HEK293 (cell line): ENCODE measurements around the gene MEGF9.

Source experiments
- BCL11B ChIP-seq: fragments of 450-650 bp; formaldehyde crosslinking; IDR thresholded peaks from 2 replicates; pipeline ENCODE4 v1.5.1; 2016; ENCODE audit warnings: low read depth, missing biosample characterization, missing genetic modification characterization
- YY1 ChIP-seq: fragments of 450-650 bp; formaldehyde crosslinking; IDR thresholded peaks from 2 replicates; pipeline ENCODE4 v1.5.1; 2018; ENCODE audit warnings: missing biosample characterization, missing genetic modification characterization
- ZNF114 ChIP-seq: fragments of 450-650 bp; formaldehyde crosslinking; IDR thresholded peaks from 2 replicates; pipeline ENCODE4 v1.5.0; 2017; ENCODE audit warnings: missing biosample characterization, missing genetic modification characterization
- ZNF140 ChIP-seq: fragments of 450-650 bp; formaldehyde crosslinking; IDR thresholded peaks from 2 replicates; pipeline ENCODE4 v1.5.1; 2016; ENCODE audit warnings: missing biosample characterization, missing genetic modification characterization
- ZNF146 ChIP-seq: fragments of 450-650 bp; formaldehyde crosslinking; IDR thresholded peaks from 2 replicates; pipeline ENCODE4 v1.5.1; 2016; ENCODE audit warnings: missing biosample characterization, missing genetic modification characterization
- ZNF169 ChIP-seq: fragments of 450-650 bp; formaldehyde crosslinking; IDR thresholded peaks from 2 replicates; pipeline ENCODE4 v1.5.1; 2016; ENCODE audit warnings: missing biosample characterization, missing genetic modification characterization
- ZNF184 ChIP-seq: fragments of 450-650 bp; IDR thresholded peaks from 2 replicates; pipeline ENCODE4 v1.5.1; 2018; ENCODE audit warnings: missing biosample characterization, mild to moderate bottlenecking, missing genetic modification characterization
- ZNF24 ChIP-seq: fragments of 450-650 bp; formaldehyde crosslinking; IDR thresholded peaks from 2 replicates; pipeline ENCODE4 v1.5.1; 2016; ENCODE audit warnings: missing biosample characterization, missing genetic modification characterization
- ZNF561 ChIP-seq: fragments of 450-650 bp; IDR thresholded peaks from 2 replicates; pipeline ENCODE4 v1.5.1; 2018; ENCODE audit warnings: missing biosample characterization, missing genetic modification characterization, borderline replicate concordance
- TF ChIP-seq, protein P1 (sequence below): fragments of 450-650 bp; formaldehyde crosslinking; IDR thresholded peaks from 2 replicates; pipeline ENCODE4 v1.5.1; 2016; ENCODE audit warnings: missing biosample characterization, missing genetic modification characterization
- TF ChIP-seq, protein P2 (sequence below): fragments of 450-650 bp; formaldehyde crosslinking; IDR thresholded peaks from 2 replicates; pipeline ENCODE4 v1.5.1; 2016; ENCODE audit warnings: missing biosample characterization, missing genetic modification characterization
- TF ChIP-seq, protein P3 (sequence below): fragments of 450-650 bp; formaldehyde crosslinking; IDR thresholded peaks from 2 replicates; pipeline ENCODE4 v1.5.1; 2016; ENCODE audit warnings: missing biosample characterization, missing genetic modification characterization
- TF ChIP-seq, protein P4 (sequence below): fragments of 450-650 bp; formaldehyde crosslinking; IDR thresholded peaks from 2 replicates; pipeline ENCODE4 v1.5.1; 2017; ENCODE audit warnings: missing biosample characterization, missing genetic modification characterization

DNA sequence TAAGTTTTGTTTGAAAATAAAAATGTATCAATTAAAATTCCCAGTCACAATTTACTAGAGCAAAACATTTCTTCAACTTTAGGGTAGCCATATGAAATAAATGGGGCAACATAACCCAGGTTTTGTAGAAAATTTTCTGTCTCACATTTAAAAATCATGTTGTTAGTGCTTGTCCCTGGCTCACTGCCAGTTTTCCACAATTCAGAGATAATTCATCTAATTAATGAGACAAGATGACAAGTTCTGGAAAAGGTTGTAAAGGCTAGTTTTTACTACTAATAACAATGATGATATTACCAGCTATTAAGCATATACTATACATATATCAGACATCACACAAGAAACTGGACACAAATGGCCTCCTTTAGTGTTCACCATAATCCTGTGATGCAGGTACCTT, 45.9 kb downstream of the MEGF9 start:
- TF ChIP-seq, protein P1, sequence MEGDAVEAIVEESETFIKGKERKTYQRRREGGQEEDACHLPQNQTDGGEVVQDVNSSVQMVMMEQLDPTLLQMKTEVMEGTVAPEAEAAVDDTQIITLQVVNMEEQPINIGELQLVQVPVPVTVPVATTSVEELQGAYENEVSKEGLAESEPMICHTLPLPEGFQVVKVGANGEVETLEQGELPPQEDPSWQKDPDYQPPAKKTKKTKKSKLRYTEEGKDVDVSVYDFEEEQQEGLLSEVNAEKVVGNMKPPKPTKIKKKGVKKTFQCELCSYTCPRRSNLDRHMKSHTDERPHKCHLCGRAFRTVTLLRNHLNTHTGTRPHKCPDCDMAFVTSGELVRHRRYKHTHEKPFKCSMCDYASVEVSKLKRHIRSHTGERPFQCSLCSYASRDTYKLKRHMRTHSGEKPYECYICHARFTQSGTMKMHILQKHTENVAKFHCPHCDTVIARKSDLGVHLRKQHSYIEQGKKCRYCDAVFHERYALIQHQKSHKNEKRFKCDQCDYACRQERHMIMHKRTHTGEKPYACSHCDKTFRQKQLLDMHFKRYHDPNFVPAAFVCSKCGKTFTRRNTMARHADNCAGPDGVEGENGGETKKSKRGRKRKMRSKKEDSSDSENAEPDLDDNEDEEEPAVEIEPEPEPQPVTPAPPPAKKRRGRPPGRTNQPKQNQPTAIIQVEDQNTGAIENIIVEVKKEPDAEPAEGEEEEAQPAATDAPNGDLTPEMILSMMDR (tag by site-specific recombination) = no peak
- TF ChIP-seq ZNF140 (tag by site-specific recombination) = no peak
- no peak for TF ChIP-seq YY1 (tag by site-specific recombination)
- TF ChIP-seq ZNF169 (tag by site-specific recombination) = no peak
- TF ChIP-seq BCL11B (tag by site-specific recombination) = no peak
- TF ChIP-seq, protein P2, sequence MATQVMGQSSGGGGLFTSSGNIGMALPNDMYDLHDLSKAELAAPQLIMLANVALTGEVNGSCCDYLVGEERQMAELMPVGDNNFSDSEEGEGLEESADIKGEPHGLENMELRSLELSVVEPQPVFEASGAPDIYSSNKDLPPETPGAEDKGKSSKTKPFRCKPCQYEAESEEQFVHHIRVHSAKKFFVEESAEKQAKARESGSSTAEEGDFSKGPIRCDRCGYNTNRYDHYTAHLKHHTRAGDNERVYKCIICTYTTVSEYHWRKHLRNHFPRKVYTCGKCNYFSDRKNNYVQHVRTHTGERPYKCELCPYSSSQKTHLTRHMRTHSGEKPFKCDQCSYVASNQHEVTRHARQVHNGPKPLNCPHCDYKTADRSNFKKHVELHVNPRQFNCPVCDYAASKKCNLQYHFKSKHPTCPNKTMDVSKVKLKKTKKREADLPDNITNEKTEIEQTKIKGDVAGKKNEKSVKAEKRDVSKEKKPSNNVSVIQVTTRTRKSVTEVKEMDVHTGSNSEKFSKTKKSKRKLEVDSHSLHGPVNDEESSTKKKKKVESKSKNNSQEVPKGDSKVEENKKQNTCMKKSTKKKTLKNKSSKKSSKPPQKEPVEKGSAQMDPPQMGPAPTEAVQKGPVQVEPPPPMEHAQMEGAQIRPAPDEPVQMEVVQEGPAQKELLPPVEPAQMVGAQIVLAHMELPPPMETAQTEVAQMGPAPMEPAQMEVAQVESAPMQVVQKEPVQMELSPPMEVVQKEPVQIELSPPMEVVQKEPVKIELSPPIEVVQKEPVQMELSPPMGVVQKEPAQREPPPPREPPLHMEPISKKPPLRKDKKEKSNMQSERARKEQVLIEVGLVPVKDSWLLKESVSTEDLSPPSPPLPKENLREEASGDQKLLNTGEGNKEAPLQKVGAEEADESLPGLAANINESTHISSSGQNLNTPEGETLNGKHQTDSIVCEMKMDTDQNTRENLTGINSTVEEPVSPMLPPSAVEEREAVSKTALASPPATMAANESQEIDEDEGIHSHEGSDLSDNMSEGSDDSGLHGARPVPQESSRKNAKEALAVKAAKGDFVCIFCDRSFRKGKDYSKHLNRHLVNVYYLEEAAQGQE (tag by site-specific recombination) = no peak
- no peak for TF ChIP-seq ZNF184 (tag by site-specific recombination)
- no peak for TF ChIP-seq ZNF114 (tag by site-specific recombination)
- no peak for TF ChIP-seq ZNF146 (tag by site-specific recombination)
- no peak for TF ChIP-seq ZNF24 (tag by site-specific recombination)
- no peak for TF ChIP-seq ZNF561 (tag by site-specific recombination)
- TF ChIP-seq, protein P3, sequence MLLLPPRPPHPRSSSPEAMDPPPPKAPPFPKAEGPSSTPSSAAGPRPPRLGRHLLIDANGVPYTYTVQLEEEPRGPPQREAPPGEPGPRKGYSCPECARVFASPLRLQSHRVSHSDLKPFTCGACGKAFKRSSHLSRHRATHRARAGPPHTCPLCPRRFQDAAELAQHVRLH (tag by site-specific recombination) = no peak
- TF ChIP-seq, protein P4, sequence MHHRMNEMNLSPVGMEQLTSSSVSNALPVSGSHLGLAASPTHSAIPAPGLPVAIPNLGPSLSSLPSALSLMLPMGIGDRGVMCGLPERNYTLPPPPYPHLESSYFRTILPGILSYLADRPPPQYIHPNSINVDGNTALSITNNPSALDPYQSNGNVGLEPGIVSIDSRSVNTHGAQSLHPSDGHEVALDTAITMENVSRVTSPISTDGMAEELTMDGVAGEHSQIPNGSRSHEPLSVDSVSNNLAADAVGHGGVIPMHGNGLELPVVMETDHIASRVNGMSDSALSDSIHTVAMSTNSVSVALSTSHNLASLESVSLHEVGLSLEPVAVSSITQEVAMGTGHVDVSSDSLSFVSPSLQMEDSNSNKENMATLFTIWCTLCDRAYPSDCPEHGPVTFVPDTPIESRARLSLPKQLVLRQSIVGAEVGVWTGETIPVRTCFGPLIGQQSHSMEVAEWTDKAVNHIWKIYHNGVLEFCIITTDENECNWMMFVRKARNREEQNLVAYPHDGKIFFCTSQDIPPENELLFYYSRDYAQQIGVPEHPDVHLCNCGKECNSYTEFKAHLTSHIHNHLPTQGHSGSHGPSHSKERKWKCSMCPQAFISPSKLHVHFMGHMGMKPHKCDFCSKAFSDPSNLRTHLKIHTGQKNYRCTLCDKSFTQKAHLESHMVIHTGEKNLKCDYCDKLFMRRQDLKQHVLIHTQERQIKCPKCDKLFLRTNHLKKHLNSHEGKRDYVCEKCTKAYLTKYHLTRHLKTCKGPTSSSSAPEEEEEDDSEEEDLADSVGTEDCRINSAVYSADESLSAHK (tag by site-specific recombination) = no peak
